Activated CD8-positive, alpha-beta T cell treated with anti-CD3 and anti-CD28 coated beads, Interleukin-2, amount 10 ng/mL, durations not matched to agents 7 days and 5 days (primary cell): ENCODE results near the gene DENND5B. TPM values are rescaled to one million over a fixed set of nuclear protein-coding genes. Genes with fewer than 3 reads are reported as not detected.

Experiments used
- ATAC-seq: fragments of 150-1000 bp; cut with Tn5 transposase; one replicate; pipeline ENCODE4 v1.10.0; 2021; ENCODE audit warnings: moderate library complexity
- CTCF ChIA-PET: fragments of 350-600 bp; sonication (Branson Sonifier 250); formaldehyde crosslinking; loops from one replicate; lab custom pipeline; 2021; ENCODE audit warnings: antibody characterized with exemption; lab: Charles Lee
- POLR2A ChIA-PET: fragments of 350-600 bp; sonication (Branson Sonifier 250); formaldehyde crosslinking; loops from one replicate; lab custom pipeline; 2021; ENCODE audit warnings: antibody characterized with exemption; lab: Charles Lee
- DNase-seq: peaks from one replicate; pipeline ENCODE4 v3.0.0-alpha.2; 2020
- H3K27ac Mint-ChIP-seq: one replicate; pipeline ENCODE4 v1.8.0; 2021; ENCODE audit warnings: mild to moderate bottlenecking, mixed read lengths
- H3K27me3 Mint-ChIP-seq: one replicate; pipeline ENCODE4 v1.8.0; 2021; ENCODE audit warnings: low read depth, mixed read lengths
- H3K36me3 Mint-ChIP-seq: one replicate; pipeline ENCODE4 v1.8.0; 2021; ENCODE audit warnings: low read depth, mixed read lengths
- H3K4me1 Mint-ChIP-seq: one replicate; pipeline ENCODE4 v1.8.0; 2021; ENCODE audit warnings: low read depth, mixed read lengths
- H3K4me3 Mint-ChIP-seq: one replicate; pipeline ENCODE4 v1.8.0; 2021; ENCODE audit warnings: mild to moderate bottlenecking, mixed read lengths
- H3K9me3 Mint-ChIP-seq: one replicate; pipeline ENCODE4 v1.8.0; 2022; ENCODE audit warnings: mixed read lengths; ENCODE audit not compliant: insufficient read depth
- total RNA-seq, 2 experiments: library from RNA; stranded (reverse); gene quantifications; one replicate each; pipeline ENCODE4 v1.2.3, GENCODE V29; 2021

The DENND5B gene
- total RNA-seq, 2 experiments from 2014 or later: 0.08 to 0.16 TPM

GRCh38 chr12:31531893-31532292 lies 59.0 kb downstream of the DENND5B start:
- no peaks in the 10 kb centered on the region for H3K9me3 Mint-ChIP-seq
- peaks cover 2% of the 10 kb centered on the region for H3K27me3 Mint-ChIP-seq
- H3K4me3 Mint-ChIP-seq: no peak overlapping the region
- ChIA-PET CTCF (no interaction called here), POLR2A (no interaction called here)
- H3K27ac Mint-ChIP-seq: no peak overlapping the region
- ATAC-seq (no peak), DNase-seq (no peak)
- no peaks in the 10 kb centered on the region for H3K36me3 Mint-ChIP-seq
- no peaks in the 10 kb centered on the region for H3K4me1 Mint-ChIP-seq

- no peak overlapping the region for H3K27ac Mint-ChIP-seq
Measured at GRCh38 chr12:31528095-31528494, 62.8 kb downstream of the DENND5B start.

GRCh38 chr12:31527083-31527482 lies 63.9 kb downstream of the DENND5B start:
- H3K27me3 Mint-ChIP-seq: no peaks in the 10 kb centered on the region
- H3K27ac Mint-ChIP-seq: no peak overlapping the region
- H3K4me3 Mint-ChIP-seq: no peak overlapping the region
- H3K36me3 Mint-ChIP-seq: no peaks in the 10 kb centered on the region
- no peak for ATAC-seq
- ChIA-PET CTCF (no interaction called here), POLR2A (no interaction called here)
- no peaks in the 10 kb centered on the region for H3K4me1 Mint-ChIP-seq
- no peak for DNase-seq
- no peaks in the 10 kb centered on the region for H3K9me3 Mint-ChIP-seq

More at GRCh38 chr12:31528095-31528494, 62.8 kb downstream of the DENND5B start:
- no peaks in the 10 kb centered on the region for H3K27me3 Mint-ChIP-seq
- CTCF ChIA-PET: no interaction called here
- H3K4me3 Mint-ChIP-seq: no peak overlapping the region
- ATAC-seq (no peak), DNase-seq (no peak)
- POLR2A ChIA-PET: no interaction called here
- no peaks in the 10 kb centered on the region for H3K4me1 Mint-ChIP-seq
- H3K9me3 Mint-ChIP-seq: no peaks in the 10 kb centered on the region
- no peaks in the 10 kb centered on the region for H3K36me3 Mint-ChIP-seq

- ATAC-seq: no peak
- no peak overlapping the region for H3K4me3 Mint-ChIP-seq
- no peaks in the 10 kb centered on the region for H3K9me3 Mint-ChIP-seq
- ChIA-PET CTCF (no interaction called here), POLR2A (no interaction called here)
- no peaks in the 10 kb centered on the region for H3K4me1 Mint-ChIP-seq
- no peaks in the 10 kb centered on the region for H3K36me3 Mint-ChIP-seq
- H3K27ac Mint-ChIP-seq: no peak overlapping the region
- no peaks in the 10 kb centered on the region for H3K27me3 Mint-ChIP-seq
- DNase-seq: no peak
Measured at GRCh38 chr12:31526158-31526546, 64.8 kb downstream of the DENND5B start.

GRCh38 chr12:31525496-31526157 lies 65.3 kb downstream of the DENND5B start:
- no peak for ATAC-seq
- no peak for DNase-seq
- CTCF ChIA-PET: no interaction called here
- H3K4me3 Mint-ChIP-seq: no peak overlapping the region
- H3K27me3 Mint-ChIP-seq: no peaks in the 10 kb centered on the region
- no peaks in the 10 kb centered on the region for H3K36me3 Mint-ChIP-seq
- no peaks in the 10 kb centered on the region for H3K4me1 Mint-ChIP-seq
- no peaks in the 10 kb centered on the region for H3K9me3 Mint-ChIP-seq
- POLR2A ChIA-PET: no interaction called here
- H3K27ac Mint-ChIP-seq: no peak overlapping the region

GRCh38 chr12:31524791-31525495 lies 66.0 kb downstream of the DENND5B start:
- no peak for ATAC-seq
- POLR2A ChIA-PET: no interaction called here
- no peaks in the 10 kb centered on the region for H3K4me1 Mint-ChIP-seq
- DNase-seq: no peak
- H3K27me3 Mint-ChIP-seq: no peaks in the 10 kb centered on the region
- H3K4me3 Mint-ChIP-seq: no peak overlapping the region
- H3K27ac Mint-ChIP-seq: no peak overlapping the region
- H3K36me3 Mint-ChIP-seq: no peaks in the 10 kb centered on the region
- H3K9me3 Mint-ChIP-seq: no peaks in the 10 kb centered on the region
- CTCF ChIA-PET: no interaction called here

GRCh38 chr12:31523306-31523705 lies 67.6 kb downstream of the DENND5B start:
- POLR2A ChIA-PET: no interaction called here
- CTCF ChIA-PET: no interaction called here
- H3K4me1 Mint-ChIP-seq: no peaks in the 10 kb centered on the region
- H3K27me3 Mint-ChIP-seq: no peaks in the 10 kb centered on the region
- H3K27ac Mint-ChIP-seq: no peak overlapping the region
- H3K36me3 Mint-ChIP-seq: no peaks in the 10 kb centered on the region
- no peak for DNase-seq
- H3K4me3 Mint-ChIP-seq: no peak overlapping the region
- H3K9me3 Mint-ChIP-seq: no peaks in the 10 kb centered on the region
- no peak for ATAC-seq

GRCh38 chr12:31522607-31523006 lies 68.3 kb downstream of the DENND5B start:
- H3K4me1 Mint-ChIP-seq: no peaks in the 10 kb centered on the region
- ATAC-seq (no peak), DNase-seq (no peak)
- no peaks in the 10 kb centered on the region for H3K9me3 Mint-ChIP-seq
- POLR2A ChIA-PET: no interaction called here
- CTCF ChIA-PET: no interaction called here
- no peaks in the 10 kb centered on the region for H3K36me3 Mint-ChIP-seq
- H3K27ac Mint-ChIP-seq: no peak overlapping the region
- H3K4me3 Mint-ChIP-seq: no peak overlapping the region
- H3K27me3 Mint-ChIP-seq: no peaks in the 10 kb centered on the region

GRCh38 chr12:31521964-31522363 lies 69.0 kb downstream of the DENND5B start:
- ChIA-PET CTCF (no interaction called here), POLR2A (no interaction called here)
- DNase-seq (no peak), ATAC-seq (no peak)
- no peaks in the 10 kb centered on the region for H3K9me3 Mint-ChIP-seq
- H3K27me3 Mint-ChIP-seq: peaks cover 2% of the 10 kb centered on the region
- no peak overlapping the region for H3K4me3 Mint-ChIP-seq
- no peak overlapping the region for H3K27ac Mint-ChIP-seq
- H3K36me3 Mint-ChIP-seq: no peaks in the 10 kb centered on the region
- H3K4me1 Mint-ChIP-seq: no peaks in the 10 kb centered on the region

GRCh38 chr12:31519511-31519910 lies 71.4 kb downstream of the DENND5B start:
- ATAC-seq (no peak), DNase-seq (no peak)
- Mint-ChIP-seq H3K4me3 (no peak overlapping the region), H3K4me1 (no peaks in the 10 kb centered on the region), H3K9me3 (no peaks in the 10 kb centered on the region), H3K27ac (no peak overlapping the region), H3K27me3 (peaks cover 2% of the 10 kb centered on the region), H3K36me3 (no peaks in the 10 kb centered on the region)
- ChIA-PET CTCF (no interaction called here), POLR2A (no interaction called here)

- ATAC-seq (no peak), DNase-seq (no peak)
- CTCF ChIA-PET: no interaction called here
- H3K27me3 Mint-ChIP-seq: peaks cover 2% of the 10 kb centered on the region
- no peaks in the 10 kb centered on the region for H3K9me3 Mint-ChIP-seq
- H3K4me3 Mint-ChIP-seq: no peak overlapping the region
- no peak overlapping the region for H3K27ac Mint-ChIP-seq
- H3K4me1 Mint-ChIP-seq: no peaks in the 10 kb centered on the region
- H3K36me3 Mint-ChIP-seq: no peaks in the 10 kb centered on the region
- POLR2A ChIA-PET: no interaction called here
Measured at GRCh38 chr12:31518680-31519227, 72.2 kb downstream of the DENND5B start.

GRCh38 chr12:31517994-31518393 lies 72.9 kb downstream of the DENND5B start:
- Mint-ChIP-seq H3K9me3 (no peaks in the 10 kb centered on the region), H3K4me1 (no peaks in the 10 kb centered on the region), H3K27ac (no peak overlapping the region), H3K27me3 (peaks cover 2% of the 10 kb centered on the region), H3K36me3 (no peaks in the 10 kb centered on the region), H3K4me3 (no peak overlapping the region)
- ATAC-seq (no peak), DNase-seq (no peak)
- CTCF ChIA-PET: no interaction called here
- POLR2A ChIA-PET: no interaction called here
